ENCODE data around the gene PPM1H. TPM values are rescaled to one million over a fixed set of nuclear protein-coding genes. Genes with fewer than 3 reads are reported as not detected.
A peak's percentile ranks its signal among the peaks of the same experiment; 100 is the strongest.

The PPM1H gene
- total RNA-seq, 1 experiment from 2014 or later = 0.04 TPM

GRCh38 chr12:62689042-62689839 is 245.7 kb downstream of the PPM1H start:
- DNase-seq (ENCODE audit: low spot score) = no peak
- peaks cover 13% of the 10 kb centered on the region for H3K4me1 ChIP-seq (ENCODE audit: insufficient read depth, low read length, poor library complexity, severe bottlenecking)
- no peak for TF ChIP-seq EZH2 (IDR thresholded peaks at IDR 0.05; ENCODE audit: borderline replicate concordance, low read depth, low read length, poor library complexity, severe bottlenecking)
- TF ChIP-seq, protein P1, sequence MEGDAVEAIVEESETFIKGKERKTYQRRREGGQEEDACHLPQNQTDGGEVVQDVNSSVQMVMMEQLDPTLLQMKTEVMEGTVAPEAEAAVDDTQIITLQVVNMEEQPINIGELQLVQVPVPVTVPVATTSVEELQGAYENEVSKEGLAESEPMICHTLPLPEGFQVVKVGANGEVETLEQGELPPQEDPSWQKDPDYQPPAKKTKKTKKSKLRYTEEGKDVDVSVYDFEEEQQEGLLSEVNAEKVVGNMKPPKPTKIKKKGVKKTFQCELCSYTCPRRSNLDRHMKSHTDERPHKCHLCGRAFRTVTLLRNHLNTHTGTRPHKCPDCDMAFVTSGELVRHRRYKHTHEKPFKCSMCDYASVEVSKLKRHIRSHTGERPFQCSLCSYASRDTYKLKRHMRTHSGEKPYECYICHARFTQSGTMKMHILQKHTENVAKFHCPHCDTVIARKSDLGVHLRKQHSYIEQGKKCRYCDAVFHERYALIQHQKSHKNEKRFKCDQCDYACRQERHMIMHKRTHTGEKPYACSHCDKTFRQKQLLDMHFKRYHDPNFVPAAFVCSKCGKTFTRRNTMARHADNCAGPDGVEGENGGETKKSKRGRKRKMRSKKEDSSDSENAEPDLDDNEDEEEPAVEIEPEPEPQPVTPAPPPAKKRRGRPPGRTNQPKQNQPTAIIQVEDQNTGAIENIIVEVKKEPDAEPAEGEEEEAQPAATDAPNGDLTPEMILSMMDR (conservative IDR thresholded peaks at IDR 0.05; ENCODE audit: low read depth, low read length) = no peak
- H3K36me3 ChIP-seq (ENCODE audit: insufficient read depth, low read length, poor library complexity, severe bottlenecking) = no peaks in the 10 kb centered on the region
- intact Hi-C loops (cut with micrococcal nuclease; ENCODE audit: unreplicated experiment) = no loop called here
- ChIA-PET POLR2A (ENCODE audit: low non-redundant PET) (no interaction called here), CTCF (no interaction called here)
- H3K27me3 ChIP-seq (replicated peaks; ENCODE audit: insufficient read depth, low read depth, low read length, poor library complexity) = no peaks in the 10 kb centered on the region
- H3K27ac ChIP-seq (ENCODE audit: low read depth, low read length, poor library complexity, severe bottlenecking) = no peak overlapping the region
- H3K4me3 ChIP-seq (ENCODE audit: low read depth, low read length, poor library complexity, severe bottlenecking) = no peak overlapping the region
- H3K9me3 ChIP-seq (ENCODE audit: low read depth, low read length, poor library complexity, severe bottlenecking) = no peaks in the 10 kb centered on the region
- no TSS peak for BruUV-seq (replicated peaks)

DNA sequence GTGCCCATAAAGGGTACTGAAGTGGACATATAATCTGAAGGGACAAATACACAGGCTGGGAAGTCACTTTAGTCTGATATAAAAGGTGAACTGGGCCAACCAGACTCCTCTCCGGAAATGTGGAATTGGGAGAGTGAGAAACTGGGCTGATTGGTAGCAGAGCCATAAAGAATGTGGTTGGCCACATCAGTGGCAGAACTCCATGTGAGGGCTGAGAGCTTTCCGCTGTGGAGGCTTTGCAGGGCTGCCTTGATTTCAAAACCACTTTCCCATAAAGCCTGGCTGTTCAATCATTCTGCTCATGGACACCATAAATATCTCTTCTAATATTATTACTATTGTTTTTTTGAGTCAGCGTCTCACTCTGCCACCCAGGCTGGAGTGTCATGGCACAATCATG is 248.0 kb downstream of the PPM1H start:
- H3K9me3 ChIP-seq (ENCODE audit: low read depth, low read length, poor library complexity, severe bottlenecking) = no peaks in the 10 kb centered on the region
- H3K36me3 ChIP-seq (ENCODE audit: insufficient read depth, low read length, poor library complexity, severe bottlenecking) = no peaks in the 10 kb centered on the region
- no peaks in the 10 kb centered on the region for H3K27me3 ChIP-seq (replicated peaks; ENCODE audit: insufficient read depth, low read depth, low read length, poor library complexity)
- H3K4me3 ChIP-seq (ENCODE audit: low read depth, low read length, poor library complexity, severe bottlenecking) = no peak overlapping the region
- intact Hi-C loops (cut with micrococcal nuclease; ENCODE audit: unreplicated experiment) = no loop called here
- H3K27ac ChIP-seq (ENCODE audit: low read depth, low read length, poor library complexity, severe bottlenecking) = no peak overlapping the region
- BruUV-seq (replicated peaks) = no TSS peak
- no peak for DNase-seq (ENCODE audit: low spot score)
- H3K4me1 ChIP-seq (ENCODE audit: insufficient read depth, low read length, poor library complexity, severe bottlenecking) = peaks cover 22% of the 10 kb centered on the region
- POLR2A ChIA-PET (ENCODE audit: low non-redundant PET) = no interaction called here
- CTCF ChIA-PET = no interaction called here
- no peak for TF ChIP-seq EZH2 (IDR thresholded peaks at IDR 0.05; ENCODE audit: borderline replicate concordance, low read depth, low read length, poor library complexity, severe bottlenecking)
- TF ChIP-seq, protein P1 (conservative IDR thresholded peaks at IDR 0.05; ENCODE audit: low read depth, low read length) = no peak

GRCh38 chr12:62684570-62685295 is 250.2 kb downstream of the PPM1H start:
- H3K27me3 ChIP-seq (replicated peaks; ENCODE audit: insufficient read depth, low read depth, low read length, poor library complexity) = no peaks in the 10 kb centered on the region
- H3K4me1 ChIP-seq (ENCODE audit: insufficient read depth, low read length, poor library complexity, severe bottlenecking) = peaks cover 27% of the 10 kb centered on the region
- DNase-seq (ENCODE audit: low spot score) = peak; percentile 75
- H3K27ac ChIP-seq (ENCODE audit: low read depth, low read length, poor library complexity, severe bottlenecking) = no peak overlapping the region
- TF ChIP-seq, protein P1 (conservative IDR thresholded peaks at IDR 0.05; ENCODE audit: low read depth, low read length) = no peak
- no peak for TF ChIP-seq EZH2 (IDR thresholded peaks at IDR 0.05; ENCODE audit: borderline replicate concordance, low read depth, low read length, poor library complexity, severe bottlenecking)
- no peak overlapping the region for H3K4me3 ChIP-seq (ENCODE audit: low read depth, low read length, poor library complexity, severe bottlenecking)
- intact Hi-C loops (cut with micrococcal nuclease; ENCODE audit: unreplicated experiment) = no loop called here
- ChIA-PET POLR2A (ENCODE audit: low non-redundant PET) (no interaction called here), CTCF (no interaction called here)
- no peaks in the 10 kb centered on the region for H3K36me3 ChIP-seq (ENCODE audit: insufficient read depth, low read length, poor library complexity, severe bottlenecking)
- no peaks in the 10 kb centered on the region for H3K9me3 ChIP-seq (ENCODE audit: low read depth, low read length, poor library complexity, severe bottlenecking)
- BruUV-seq (replicated peaks) = no TSS peak

All from A673 (cell line).